Measurements from ENCODE around the gene ZNF800. TPM values are rescaled to one million over a fixed set of nuclear protein-coding genes. Genes with fewer than 3 reads are reported as not detected.

Gene ZNF800
- total RNA-seq, 1 donor from 2014 or later = 31.9 TPM

DNA sequence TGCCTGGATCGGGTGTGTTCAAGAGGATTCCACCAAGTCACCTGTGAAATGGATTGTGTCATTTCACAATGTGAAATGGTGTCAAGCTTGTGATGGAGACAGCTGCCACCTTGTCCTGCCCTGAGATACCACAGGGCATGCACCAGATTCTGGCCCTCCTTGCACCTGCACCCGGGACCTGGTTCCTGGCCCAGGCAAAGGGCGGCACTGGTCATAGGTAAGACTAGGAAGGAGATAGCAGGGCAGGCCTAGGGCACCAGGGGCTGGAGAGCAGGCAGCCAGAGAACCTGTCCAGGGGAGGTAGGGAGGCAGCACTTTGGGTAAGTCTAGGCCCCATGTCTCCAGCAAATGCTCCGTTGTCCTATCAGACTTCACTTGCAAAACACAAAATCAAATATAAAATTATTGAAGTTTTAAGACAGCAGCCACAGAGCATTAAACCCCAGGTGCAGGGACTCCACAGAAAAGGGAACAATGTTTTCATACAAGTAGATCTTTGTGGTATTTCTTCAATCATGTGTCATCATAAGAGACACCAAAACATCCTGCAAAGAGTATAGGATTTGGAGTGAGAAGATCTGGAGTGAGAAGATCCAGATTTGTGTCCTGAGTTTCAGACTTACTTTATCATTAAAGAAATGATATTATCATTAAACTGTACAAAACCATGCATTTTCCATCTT lies 22.7 kb upstream of the ZNF800 start:
- Histone ChIP-seq H3K27me3 (no peaks in the 10 kb centered on the region), H3K36me3 (no peaks in the 10 kb centered on the region), H3K4me3 (no peak overlapping the region), H3K9me3 (no peaks in the 10 kb centered on the region), H3K4me1 (no peaks in the 10 kb centered on the region), H3K27ac (no peak overlapping the region)
- intact Hi-C loops (cut with DNase I) = no loop called here
- TF ChIP-seq POLR2AphosphoS5 (IDR thresholded peaks at IDR 0.05; ENCODE audit: insufficient read depth in 1 of 2, low read depth in 1 of 2) (no peak), POLR2A (IDR thresholded peaks at IDR 0.05) (no peak)
- TF ChIP-seq, protein P1, sequence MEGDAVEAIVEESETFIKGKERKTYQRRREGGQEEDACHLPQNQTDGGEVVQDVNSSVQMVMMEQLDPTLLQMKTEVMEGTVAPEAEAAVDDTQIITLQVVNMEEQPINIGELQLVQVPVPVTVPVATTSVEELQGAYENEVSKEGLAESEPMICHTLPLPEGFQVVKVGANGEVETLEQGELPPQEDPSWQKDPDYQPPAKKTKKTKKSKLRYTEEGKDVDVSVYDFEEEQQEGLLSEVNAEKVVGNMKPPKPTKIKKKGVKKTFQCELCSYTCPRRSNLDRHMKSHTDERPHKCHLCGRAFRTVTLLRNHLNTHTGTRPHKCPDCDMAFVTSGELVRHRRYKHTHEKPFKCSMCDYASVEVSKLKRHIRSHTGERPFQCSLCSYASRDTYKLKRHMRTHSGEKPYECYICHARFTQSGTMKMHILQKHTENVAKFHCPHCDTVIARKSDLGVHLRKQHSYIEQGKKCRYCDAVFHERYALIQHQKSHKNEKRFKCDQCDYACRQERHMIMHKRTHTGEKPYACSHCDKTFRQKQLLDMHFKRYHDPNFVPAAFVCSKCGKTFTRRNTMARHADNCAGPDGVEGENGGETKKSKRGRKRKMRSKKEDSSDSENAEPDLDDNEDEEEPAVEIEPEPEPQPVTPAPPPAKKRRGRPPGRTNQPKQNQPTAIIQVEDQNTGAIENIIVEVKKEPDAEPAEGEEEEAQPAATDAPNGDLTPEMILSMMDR (IDR thresholded peaks at IDR 0.05) = no peak
- no peak for DNase-seq (ENCODE audit: extremely low spot score in 2 of 2)

DNA sequence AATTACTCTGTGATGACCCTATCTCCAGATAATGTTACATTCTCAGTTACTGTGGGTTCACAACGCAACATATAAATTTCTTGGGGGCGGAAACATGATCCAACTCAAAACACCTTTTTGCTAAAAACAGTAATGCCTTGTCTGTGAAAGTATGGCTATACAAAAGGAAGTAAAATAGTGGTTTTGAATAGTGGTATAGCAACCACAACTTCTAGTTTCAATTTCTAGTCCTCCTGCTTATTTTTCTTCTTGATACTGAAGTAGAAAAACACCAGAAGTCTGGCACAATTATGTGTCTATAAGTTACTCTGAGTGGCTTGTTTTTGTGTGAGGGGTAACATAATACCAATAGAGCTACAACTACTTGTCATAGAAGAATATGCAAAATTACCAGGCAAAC lies 21.5 kb upstream of the ZNF800 start:
- TF ChIP-seq POLR2AphosphoS5 (IDR thresholded peaks at IDR 0.05; ENCODE audit: insufficient read depth in 1 of 2, low read depth in 1 of 2) (no peak), POLR2A (IDR thresholded peaks at IDR 0.05) (no peak)
- TF ChIP-seq, protein P1 (IDR thresholded peaks at IDR 0.05) = no peak
- no peaks in the 10 kb centered on the region for H3K27me3 ChIP-seq
- no peak for DNase-seq (ENCODE audit: extremely low spot score in 2 of 2)
- no peaks in the 10 kb centered on the region for H3K9me3 ChIP-seq
- H3K36me3 ChIP-seq = no peaks in the 10 kb centered on the region
- H3K27ac ChIP-seq = no peak overlapping the region
- H3K4me3 ChIP-seq = no peak overlapping the region
- no peaks in the 10 kb centered on the region for H3K4me1 ChIP-seq
- intact Hi-C loops (cut with DNase I) = no loop called here

DNA sequence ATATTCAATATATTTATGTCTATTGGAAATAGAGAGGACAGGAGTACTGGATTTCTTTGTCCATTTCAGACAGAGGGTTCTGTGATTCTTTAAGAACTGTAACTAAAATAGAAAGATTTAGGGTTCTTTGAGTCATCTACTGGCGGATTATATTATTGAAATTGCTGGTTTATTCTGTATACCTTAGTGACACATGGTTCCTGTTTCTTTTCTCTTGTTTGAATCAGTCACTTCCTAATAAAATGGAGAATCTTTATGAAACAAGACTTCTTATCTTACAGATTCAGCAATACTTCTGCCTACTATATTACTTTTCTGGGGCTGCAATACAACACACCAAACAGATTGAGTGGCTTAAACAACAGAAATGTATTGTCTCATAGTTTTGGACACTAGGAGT lies 20.8 kb upstream of the ZNF800 start:
- Histone ChIP-seq H3K9me3 (no peaks in the 10 kb centered on the region), H3K27ac (no peak overlapping the region), H3K27me3 (no peaks in the 10 kb centered on the region), H3K4me1 (no peaks in the 10 kb centered on the region), H3K4me3 (no peak overlapping the region), H3K36me3 (no peaks in the 10 kb centered on the region)
- intact Hi-C loops (cut with DNase I) = no loop called here
- TF ChIP-seq, protein P1 (IDR thresholded peaks at IDR 0.05) = no peak
- TF ChIP-seq POLR2AphosphoS5 (IDR thresholded peaks at IDR 0.05; ENCODE audit: insufficient read depth in 1 of 2, low read depth in 1 of 2) (no peak), POLR2A (IDR thresholded peaks at IDR 0.05) (no peak)
- DNase-seq (ENCODE audit: extremely low spot score in 2 of 2) = no peak

DNA sequence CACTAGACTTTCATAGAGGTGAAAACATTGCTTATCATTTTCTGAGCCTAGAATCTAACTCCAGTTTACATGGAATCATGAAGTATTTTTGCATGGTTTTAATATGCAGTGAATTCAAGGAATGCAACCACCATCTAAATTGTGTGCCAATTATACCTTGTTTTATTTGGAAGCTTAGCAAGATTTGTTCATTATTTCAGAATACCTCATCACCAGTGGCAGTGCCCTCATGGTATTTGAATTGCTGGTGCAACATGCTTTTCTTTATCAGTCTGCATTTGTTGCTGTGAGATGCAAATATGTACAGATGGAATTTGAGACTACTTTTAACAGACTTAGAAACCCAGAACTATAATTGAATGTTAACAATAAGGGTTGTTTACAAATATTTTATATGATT lies 18.7 kb upstream of the ZNF800 start:
- no peaks in the 10 kb centered on the region for H3K9me3 ChIP-seq
- intact Hi-C loops (cut with DNase I) = no loop called here
- no peaks in the 10 kb centered on the region for H3K4me1 ChIP-seq
- no peak for DNase-seq (ENCODE audit: extremely low spot score in 2 of 2)
- H3K36me3 ChIP-seq = no peaks in the 10 kb centered on the region
- no peak overlapping the region for H3K4me3 ChIP-seq
- no peaks in the 10 kb centered on the region for H3K27me3 ChIP-seq
- TF ChIP-seq, protein P1 (IDR thresholded peaks at IDR 0.05) = no peak
- no peak for TF ChIP-seq POLR2A (IDR thresholded peaks at IDR 0.05)
- no peak for TF ChIP-seq POLR2AphosphoS5 (IDR thresholded peaks at IDR 0.05; ENCODE audit: insufficient read depth in 1 of 2, low read depth in 1 of 2)
- no peak overlapping the region for H3K27ac ChIP-seq

DNA sequence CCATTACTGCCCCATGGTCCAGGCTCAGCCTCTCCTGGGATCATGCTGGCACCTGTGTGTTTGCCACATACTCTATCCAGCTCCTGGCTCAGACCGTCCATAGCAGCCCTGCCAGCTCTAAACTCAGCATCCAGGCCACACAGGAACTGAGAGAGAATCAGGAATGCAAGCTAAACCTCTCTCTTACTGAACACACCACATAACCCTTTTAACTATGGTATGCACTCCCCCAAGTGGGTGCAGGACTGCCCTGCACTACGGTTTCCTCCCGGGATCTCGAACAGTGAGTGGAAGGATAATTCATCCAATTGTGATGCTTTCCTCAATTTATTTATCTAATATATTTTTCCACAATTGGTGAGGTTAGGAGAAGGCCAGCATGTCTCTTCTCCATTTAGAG lies 17.1 kb upstream of the ZNF800 start:
- Histone ChIP-seq H3K36me3 (no peaks in the 10 kb centered on the region), H3K27ac (no peak overlapping the region), H3K27me3 (no peaks in the 10 kb centered on the region), H3K4me3 (no peak overlapping the region), H3K4me1 (no peaks in the 10 kb centered on the region), H3K9me3 (no peaks in the 10 kb centered on the region)
- TF ChIP-seq POLR2AphosphoS5 (IDR thresholded peaks at IDR 0.05; ENCODE audit: insufficient read depth in 1 of 2, low read depth in 1 of 2) (no peak), POLR2A (IDR thresholded peaks at IDR 0.05) (no peak)
- TF ChIP-seq, protein P1 (IDR thresholded peaks at IDR 0.05) = no peak
- intact Hi-C loops (cut with DNase I) = no loop called here
- DNase-seq (ENCODE audit: extremely low spot score in 2 of 2) = no peak

All from vagina (tissue), 2 donors.